Measurements from ENCODE around the gene ZNF697.
"Not testable (repeated sequence)": the region's sequence is repeated elsewhere in the genome, so short reads cannot be mapped to it uniquely, and the experiment has no call there.

ZNF697 gene

DNA sequence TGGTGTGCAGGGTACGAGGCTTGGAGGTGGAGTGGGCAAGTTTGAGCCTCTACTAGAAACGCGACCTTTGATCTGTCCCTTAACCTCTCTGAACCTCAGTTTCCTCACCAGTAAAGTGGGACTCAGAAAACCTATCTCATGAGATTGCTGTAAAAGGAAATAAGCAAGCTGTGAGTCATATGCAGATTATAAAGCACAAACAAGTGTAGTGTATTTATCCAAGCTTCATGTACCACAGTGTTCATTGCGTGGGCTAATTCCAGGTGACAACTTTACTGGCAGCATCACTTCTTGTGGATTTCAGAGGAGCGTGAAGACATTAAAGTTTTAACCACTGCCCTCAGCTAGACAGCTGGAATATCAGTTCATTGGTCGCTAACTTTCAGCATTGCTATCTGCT, 44.4 kb downstream of the ZNF697 start:
- no peak overlapping the region for H3K9ac ChIP-seq
- H3K4me3 ChIP-seq, result no peak overlapping the region
- no peaks in the 10 kb centered on the region for H3K36me3 ChIP-seq
- H3K27me3 ChIP-seq, result no peaks in the 10 kb centered on the region
- H3K4me1 ChIP-seq, result no peaks in the 10 kb centered on the region
- H4K20me1 ChIP-seq, result no peaks in the 10 kb centered on the region
- H3K4me2 ChIP-seq, result no peak overlapping the region
- TF ChIP-seq Cebpa-rat (IDR thresholded peaks at IDR 0.05), result no peak
- no peaks in the 10 kb centered on the region for H3K9me3 ChIP-seq
- H3K27ac ChIP-seq, result no peak overlapping the region

GRCh38 chr1:119603241-119603640, 44.8 kb downstream of the ZNF697 start:
- H3K9ac ChIP-seq, H3K4me1 ChIP-seq, H4K20me1 ChIP-seq, H3K27me3 ChIP-seq, H3K27ac ChIP-seq, H3K4me3 ChIP-seq, H3K4me2 ChIP-seq, H3K36me3 ChIP-seq, H3K9me3 ChIP-seq: not testable (repeated sequence)

GRCh38 chr1:119602789-119603188, 45.3 kb downstream of the ZNF697 start:
- H4K20me1 ChIP-seq, H3K36me3 ChIP-seq, H3K27ac ChIP-seq, H3K4me2 ChIP-seq, H3K4me3 ChIP-seq, H3K27me3 ChIP-seq, H3K4me1 ChIP-seq, H3K9me3 ChIP-seq, H3K9ac ChIP-seq: not testable (repeated sequence)

- TF ChIP-seq Cebpa-rat (IDR thresholded peaks at IDR 0.05), result no peak
- Histone ChIP-seq H3K27me3 (no peaks in the 10 kb centered on the region), H3K9ac (no peak overlapping the region), H3K9me3 (no peaks in the 10 kb centered on the region), H4K20me1 (no peaks in the 10 kb centered on the region), H3K27ac (no peak overlapping the region), H3K4me1 (no peaks in the 10 kb centered on the region), H3K4me2 (no peak overlapping the region), H3K36me3 (no peaks in the 10 kb centered on the region), H3K4me3 (no peak overlapping the region)
Observed at GRCh38 chr1:119602169-119602568, 45.9 kb downstream of the ZNF697 start.

- H3K27ac ChIP-seq, result no peak overlapping the region
- no peak overlapping the region for H3K9ac ChIP-seq
- no peak for TF ChIP-seq Cebpa-rat (IDR thresholded peaks at IDR 0.05)
- H3K9me3 ChIP-seq, result no peaks in the 10 kb centered on the region
- no peak overlapping the region for H3K4me3 ChIP-seq
- H3K4me2 ChIP-seq, result no peak overlapping the region
- H3K36me3 ChIP-seq, result no peaks in the 10 kb centered on the region
- H4K20me1 ChIP-seq, result no peaks in the 10 kb centered on the region
- no peaks in the 10 kb centered on the region for H3K4me1 ChIP-seq
- no peaks in the 10 kb centered on the region for H3K27me3 ChIP-seq
Observed at GRCh38 chr1:119600976-119601375, 47.1 kb downstream of the ZNF697 start.

DNA sequence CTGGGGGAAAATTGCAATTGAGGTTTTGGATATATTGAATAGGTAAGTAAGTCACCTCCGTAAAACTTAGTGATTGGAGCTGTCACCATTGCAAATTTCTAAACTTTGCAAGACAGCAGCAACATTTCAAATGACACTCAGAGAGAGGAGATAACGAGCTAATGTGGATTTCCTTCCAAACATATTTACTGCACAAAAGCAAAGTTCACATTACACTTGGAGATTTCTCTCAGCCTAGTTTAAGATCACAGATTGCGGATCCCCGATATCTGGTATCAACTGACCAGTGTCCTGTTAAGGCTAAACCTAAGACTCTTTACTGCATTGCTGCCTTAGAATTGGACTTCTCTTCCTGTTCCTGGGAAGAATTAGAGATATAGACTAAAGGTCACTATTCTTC, 47.5 kb downstream of the ZNF697 start:
- Histone ChIP-seq H3K27me3 (no peaks in the 10 kb centered on the region), H3K9ac (no peak overlapping the region), H3K4me2 (no peak overlapping the region), H3K4me3 (no peak overlapping the region), H4K20me1 (no peaks in the 10 kb centered on the region), H3K27ac (no peak overlapping the region), H3K9me3 (no peaks in the 10 kb centered on the region), H3K36me3 (no peaks in the 10 kb centered on the region), H3K4me1 (no peaks in the 10 kb centered on the region)
- TF ChIP-seq Cebpa-rat (IDR thresholded peaks at IDR 0.05), result no peak

- H3K4me2 ChIP-seq, result no peak overlapping the region
- TF ChIP-seq Cebpa-rat (IDR thresholded peaks at IDR 0.05), result no peak
- no peak overlapping the region for H3K4me3 ChIP-seq
Observed at GRCh38 chr1:119595606-119596005, 52.5 kb downstream of the ZNF697 start.

DNA sequence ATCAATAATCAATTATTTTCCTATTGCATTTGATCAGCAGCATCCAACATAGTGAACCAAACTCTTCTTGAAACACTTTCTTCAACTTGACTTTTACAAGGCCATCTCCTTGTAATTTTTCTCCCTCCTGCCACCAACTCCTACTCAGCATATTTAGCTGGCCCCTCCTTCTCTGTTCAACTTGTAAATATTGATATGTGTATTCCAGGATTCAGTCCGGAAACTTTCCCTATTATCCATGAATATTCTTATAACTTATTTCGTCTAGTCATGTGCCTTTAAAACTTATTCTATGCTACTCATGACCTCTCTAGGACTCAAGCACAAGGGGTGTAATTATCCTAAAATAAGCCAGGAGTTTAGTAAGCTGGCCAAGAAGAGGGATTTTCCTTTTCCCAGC, 52.9 kb downstream of the ZNF697 start:
- no peak for TF ChIP-seq Cebpa-rat (IDR thresholded peaks at IDR 0.05)
- Histone ChIP-seq H3K27me3 (no peaks in the 10 kb centered on the region), H3K4me2 (no peak overlapping the region), H3K9ac (no peak overlapping the region), H3K27ac (no peak overlapping the region), H3K36me3 (no peaks in the 10 kb centered on the region), H3K4me1 (no peaks in the 10 kb centered on the region), H4K20me1 (no peaks in the 10 kb centered on the region), H3K9me3 (peaks cover 4% of the 10 kb centered on the region; the same call in 1 of the 2 replicates), H3K4me3 (no peak overlapping the region)

More at GRCh38 chr1:119595606-119596005, 52.5 kb downstream of the ZNF697 start:
- Histone ChIP-seq H3K9ac (no peak overlapping the region), H3K27ac (no peak overlapping the region), H3K36me3 (no peaks in the 10 kb centered on the region), H3K9me3 (peaks cover 4% of the 10 kb centered on the region; the same call in 1 of the 2 replicates), H3K27me3 (no peaks in the 10 kb centered on the region), H4K20me1 (no peaks in the 10 kb centered on the region), H3K4me1 (no peaks in the 10 kb centered on the region)

DNA sequence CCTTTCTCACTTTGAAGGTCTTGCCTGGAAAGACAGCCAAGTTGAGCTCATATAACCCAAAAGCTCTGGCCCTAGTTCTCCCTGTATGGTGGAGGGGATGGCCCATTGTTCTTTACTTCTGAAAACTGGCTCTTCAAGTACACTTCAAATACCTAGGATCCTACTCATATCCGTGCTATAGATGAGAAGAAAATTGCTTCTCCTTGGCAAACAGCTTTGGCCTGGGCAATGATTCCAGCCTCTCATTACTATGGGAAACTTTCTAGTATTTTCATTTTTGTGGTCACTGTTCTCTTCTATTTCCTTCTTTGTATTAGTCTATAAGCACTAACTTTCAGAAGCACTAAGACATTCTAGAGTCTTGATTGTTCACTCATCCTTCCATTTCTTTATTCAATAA, 53.7 kb downstream of the ZNF697 start:
- H3K4me1 ChIP-seq, result no peaks in the 10 kb centered on the region
- no peaks in the 10 kb centered on the region for H3K36me3 ChIP-seq
- H3K4me2 ChIP-seq, result no peak overlapping the region
- TF ChIP-seq Cebpa-rat (IDR thresholded peaks at IDR 0.05), result no peak
- H3K9ac ChIP-seq, result no peak overlapping the region
- no peak overlapping the region for H3K4me3 ChIP-seq
- H3K27ac ChIP-seq, result no peak overlapping the region
- peaks cover 4% of the 10 kb centered on the region; the same call in 1 of the 2 replicates for H3K9me3 ChIP-seq
- H4K20me1 ChIP-seq, result no peaks in the 10 kb centered on the region
- H3K27me3 ChIP-seq, result no peaks in the 10 kb centered on the region

DNA sequence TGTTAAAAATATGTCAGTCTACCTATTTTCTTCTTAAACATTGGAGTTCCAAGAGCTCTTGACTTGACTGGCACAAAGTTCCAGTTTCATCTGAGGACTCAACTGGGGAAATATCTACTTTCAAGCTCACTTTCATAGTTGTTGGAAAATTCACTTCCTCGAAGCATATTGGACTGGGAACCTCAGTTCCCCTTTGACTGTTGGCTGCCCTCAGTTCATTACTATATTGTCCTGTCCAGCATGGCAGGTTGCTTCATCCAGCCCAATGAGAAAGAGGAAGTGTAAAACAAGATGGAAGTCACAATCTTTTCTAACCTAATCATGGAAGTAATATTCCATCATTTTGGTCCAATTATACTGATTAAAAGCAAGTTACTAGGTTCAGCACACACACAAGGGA, 54.3 kb downstream of the ZNF697 start:
- Histone ChIP-seq H3K36me3 (no peaks in the 10 kb centered on the region), H3K4me1 (no peaks in the 10 kb centered on the region), H4K20me1 (no peaks in the 10 kb centered on the region), H3K27ac (no peak overlapping the region), H3K9me3 (peaks cover 4% of the 10 kb centered on the region; the same call in 1 of the 2 replicates), H3K9ac (no peak overlapping the region), H3K4me3 (no peak overlapping the region), H3K4me2 (no peak overlapping the region), H3K27me3 (no peaks in the 10 kb centered on the region)
- no peak for TF ChIP-seq Cebpa-rat (IDR thresholded peaks at IDR 0.05)

DNA sequence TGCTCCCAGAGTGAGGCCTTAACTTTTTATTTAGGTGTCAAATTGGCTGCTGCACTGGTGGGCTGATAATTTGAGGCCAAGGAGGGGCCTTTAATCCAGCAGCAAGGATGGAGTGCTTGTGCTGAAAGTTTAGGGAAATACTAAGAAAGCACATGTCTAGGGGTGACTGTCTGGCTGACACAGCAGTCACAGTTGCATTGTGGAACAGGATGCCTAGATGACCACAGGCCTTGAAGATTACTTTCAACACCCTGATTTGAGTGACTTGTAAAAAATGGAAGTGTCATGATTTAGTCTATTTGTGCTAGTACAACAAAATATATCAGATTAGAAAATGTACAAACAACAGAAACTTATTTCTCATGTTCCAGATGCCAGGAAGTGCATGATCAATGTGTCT, 57.7 kb downstream of the ZNF697 start:
- no peaks in the 10 kb centered on the region for H3K27me3 ChIP-seq
- no peaks in the 10 kb centered on the region for H3K36me3 ChIP-seq
- H3K4me1 ChIP-seq, result no peaks in the 10 kb centered on the region
- H3K9ac ChIP-seq, result no peak overlapping the region
- no peak for TF ChIP-seq Cebpa-rat (IDR thresholded peaks at IDR 0.05)
- H4K20me1 ChIP-seq, result no peaks in the 10 kb centered on the region
- H3K9me3 ChIP-seq, result peaks cover 4% of the 10 kb centered on the region; the same call in 1 of the 2 replicates
- no peak overlapping the region for H3K4me2 ChIP-seq
- no peak overlapping the region for H3K4me3 ChIP-seq
- H3K27ac ChIP-seq, result no peak overlapping the region

Data from BLaER1 (cell line).